OCI-LY3 (cell line): ENCODE results near the gene NAXE.
A peak's percentile ranks its signal among the peaks of the same experiment; 100 is the strongest.

Experiments used
- H2AFZ ChIP-seq: fragments of 200-600, 300-600 bp; shearing (Covaris generic); 2 replicates; pipeline ENCODE4 v1.6.0; 2014; ENCODE audit warnings: antibody characterized with exemption, low read depth, low read length
- H3K27ac ChIP-seq: fragments of 200-600, 300-600 bp; sonication (generic); 2 replicates; pipeline ENCODE4 v1.5.1; 2014; ENCODE audit warnings: mild to moderate bottlenecking, low read length, moderate library complexity, mixed read lengths
- H3K27me3 ChIP-seq: fragments of 200-600, 300-600 bp; sonication (generic); 2 replicates; pipeline ENCODE4 v1.6.1; 2014; ENCODE audit warnings: low read depth, low read length, mixed read lengths
- H3K36me3 ChIP-seq: fragments of 200-600, 300-600 bp; sonication (generic); replicated peaks from 2 replicates; pipeline ENCODE3; 2014; ENCODE audit warnings: low read depth, low read length, mixed read lengths
- H3K4me1 ChIP-seq: fragments of 300-600, 200-600 bp; sonication (generic); 2 replicates; pipeline ENCODE4 v1.6.1; 2014; ENCODE audit warnings: low read length, mixed read lengths
- H3K4me2 ChIP-seq: fragments of 200-600, 300-600 bp; sonication (generic); 2 replicates; pipeline ENCODE4 v1.6.1; 2014; ENCODE audit warnings: low read length, mixed read lengths
- H3K4me3 ChIP-seq: fragments of 300-600, 200-600 bp; sonication (generic); 2 replicates; pipeline ENCODE4 v1.5.1; 2014; ENCODE audit warnings: antibody characterized with exemption, mild to moderate bottlenecking, low read length, moderate library complexity
- H3K79me2 ChIP-seq: fragments of 300-600, 200-600 bp; shearing (Covaris generic); 2 replicates; pipeline ENCODE4 v1.6.1; 2014; ENCODE audit warnings: mild to moderate bottlenecking, low read length, mixed read lengths
- H3K9ac ChIP-seq: fragments of 300-600, 200-600 bp; shearing (Covaris generic); 2 replicates; pipeline ENCODE4 v1.6.0; 2014; ENCODE audit warnings: mild to moderate bottlenecking, low read length, moderate library complexity
- H3K9me3 ChIP-seq: fragments of 200-600, 300-600 bp; shearing (Covaris generic); 2 replicates; pipeline ENCODE4 v1.6.1; 2014; ENCODE audit warnings: low read length, mixed read lengths; ENCODE audit not compliant: insufficient read depth
- H4K20me1 ChIP-seq: fragments of 200-600, 300-600 bp; sonication (generic); 2 replicates; pipeline ENCODE4 v1.6.1; 2016; ENCODE audit warnings: low read length, mixed read lengths; ENCODE audit not compliant: insufficient read depth
- EZH2phosphoT487 ChIP-seq: fragments of 200-600 bp; shearing (Covaris generic); IDR thresholded peaks from 2 replicates; pipeline ENCODE4 v1.6.1; 2018; ENCODE audit warnings: antibody characterized with exemption, mixed run types, low read depth
- TF ChIP-seq, protein P1 (sequence below): fragments of 200-600, 300-600 bp; sonication (generic); IDR thresholded peaks from 2 replicates; pipeline ENCODE4 v1.5.1; 2014; ENCODE audit warnings: antibody characterized with exemption, low read length, low read depth

The NAXE gene

DNA sequence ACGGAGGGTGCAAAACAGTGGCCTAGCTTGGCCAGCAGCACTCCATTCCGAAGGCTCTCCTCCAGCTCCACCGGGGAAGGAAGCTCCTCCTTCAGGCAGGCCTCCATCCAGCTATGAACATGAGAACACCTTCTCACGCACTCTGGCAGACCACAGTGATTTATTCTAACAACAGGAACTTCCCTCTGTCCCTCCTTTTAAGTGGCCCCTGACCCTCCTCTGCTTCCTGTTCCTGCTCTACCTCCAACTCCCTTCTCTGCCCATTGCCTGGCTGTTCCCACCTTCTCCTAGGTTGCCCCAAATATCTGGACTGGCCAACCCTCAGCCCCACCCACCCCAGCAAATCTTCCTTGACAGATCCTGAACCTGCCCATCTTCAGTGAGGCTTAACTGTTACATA lies 25.1 kb upstream of the NAXE start:
- Histone ChIP-seq H3K27me3 (peaks cover 3% of the 10 kb centered on the region), H3K36me3 (no peaks in the 10 kb centered on the region), H3K9ac (no peak overlapping the region), H3K9me3 (no peaks in the 10 kb centered on the region), H4K20me1 (no peaks in the 10 kb centered on the region), H2AFZ (no peak overlapping the region), H3K4me3 (no peak overlapping the region), H3K4me1 (peaks cover 3% of the 10 kb centered on the region), H3K79me2 (no peaks in the 10 kb centered on the region), H3K4me2 (no peak overlapping the region), H3K27ac (no peak overlapping the region)
- TF ChIP-seq, protein P1, sequence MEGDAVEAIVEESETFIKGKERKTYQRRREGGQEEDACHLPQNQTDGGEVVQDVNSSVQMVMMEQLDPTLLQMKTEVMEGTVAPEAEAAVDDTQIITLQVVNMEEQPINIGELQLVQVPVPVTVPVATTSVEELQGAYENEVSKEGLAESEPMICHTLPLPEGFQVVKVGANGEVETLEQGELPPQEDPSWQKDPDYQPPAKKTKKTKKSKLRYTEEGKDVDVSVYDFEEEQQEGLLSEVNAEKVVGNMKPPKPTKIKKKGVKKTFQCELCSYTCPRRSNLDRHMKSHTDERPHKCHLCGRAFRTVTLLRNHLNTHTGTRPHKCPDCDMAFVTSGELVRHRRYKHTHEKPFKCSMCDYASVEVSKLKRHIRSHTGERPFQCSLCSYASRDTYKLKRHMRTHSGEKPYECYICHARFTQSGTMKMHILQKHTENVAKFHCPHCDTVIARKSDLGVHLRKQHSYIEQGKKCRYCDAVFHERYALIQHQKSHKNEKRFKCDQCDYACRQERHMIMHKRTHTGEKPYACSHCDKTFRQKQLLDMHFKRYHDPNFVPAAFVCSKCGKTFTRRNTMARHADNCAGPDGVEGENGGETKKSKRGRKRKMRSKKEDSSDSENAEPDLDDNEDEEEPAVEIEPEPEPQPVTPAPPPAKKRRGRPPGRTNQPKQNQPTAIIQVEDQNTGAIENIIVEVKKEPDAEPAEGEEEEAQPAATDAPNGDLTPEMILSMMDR: no peak
- no peak for TF ChIP-seq EZH2phosphoT487

DNA sequence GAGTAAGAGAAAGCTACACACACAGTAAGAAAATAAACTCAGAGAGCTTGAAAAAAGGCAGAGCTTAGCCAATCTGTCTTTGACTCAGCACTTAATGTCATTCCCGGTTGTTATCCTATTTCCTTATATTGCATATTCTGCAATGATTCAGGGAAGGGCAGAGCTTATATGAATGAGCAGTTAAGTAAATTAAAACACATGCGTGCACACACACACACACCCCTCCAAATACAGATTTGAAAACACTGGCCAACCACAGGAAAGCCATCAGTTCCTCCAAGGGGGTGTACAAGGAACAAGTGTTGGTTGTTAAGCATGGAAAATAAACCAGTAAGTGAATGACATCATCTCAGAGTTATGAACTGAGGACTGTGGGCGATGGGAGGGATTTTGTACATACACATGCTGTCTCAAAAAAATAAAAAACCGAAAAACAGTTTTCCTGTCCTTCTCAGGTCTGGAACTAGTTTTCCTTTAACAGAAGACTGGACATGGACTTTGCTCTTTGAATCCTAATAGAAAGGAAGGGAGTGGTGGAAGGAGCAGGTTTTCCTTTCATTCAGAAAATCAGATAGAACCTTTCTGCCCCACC lies 20.2 kb upstream of the NAXE start:
- H3K79me2 ChIP-seq: no peaks in the 10 kb centered on the region
- peak overlapping the region; percentile 87 for H3K4me2 ChIP-seq
- peaks cover 12% of the 10 kb centered on the region for H3K4me1 ChIP-seq
- H3K9me3 ChIP-seq: no peaks in the 10 kb centered on the region
- peak overlapping the region; percentile 86 for H3K4me3 ChIP-seq
- H3K27ac ChIP-seq: no peak overlapping the region
- H3K36me3 ChIP-seq: no peaks in the 10 kb centered on the region
- peak overlapping the region; percentile 65 for H3K9ac ChIP-seq
- H4K20me1 ChIP-seq: no peaks in the 10 kb centered on the region
- TF ChIP-seq, protein P1: no peak
- no peak for TF ChIP-seq EZH2phosphoT487
- H2AFZ ChIP-seq: peak overlapping the region; percentile 78; the same call in 1 of the 2 replicates
- peaks cover 18% of the 10 kb centered on the region for H3K27me3 ChIP-seq

DNA sequence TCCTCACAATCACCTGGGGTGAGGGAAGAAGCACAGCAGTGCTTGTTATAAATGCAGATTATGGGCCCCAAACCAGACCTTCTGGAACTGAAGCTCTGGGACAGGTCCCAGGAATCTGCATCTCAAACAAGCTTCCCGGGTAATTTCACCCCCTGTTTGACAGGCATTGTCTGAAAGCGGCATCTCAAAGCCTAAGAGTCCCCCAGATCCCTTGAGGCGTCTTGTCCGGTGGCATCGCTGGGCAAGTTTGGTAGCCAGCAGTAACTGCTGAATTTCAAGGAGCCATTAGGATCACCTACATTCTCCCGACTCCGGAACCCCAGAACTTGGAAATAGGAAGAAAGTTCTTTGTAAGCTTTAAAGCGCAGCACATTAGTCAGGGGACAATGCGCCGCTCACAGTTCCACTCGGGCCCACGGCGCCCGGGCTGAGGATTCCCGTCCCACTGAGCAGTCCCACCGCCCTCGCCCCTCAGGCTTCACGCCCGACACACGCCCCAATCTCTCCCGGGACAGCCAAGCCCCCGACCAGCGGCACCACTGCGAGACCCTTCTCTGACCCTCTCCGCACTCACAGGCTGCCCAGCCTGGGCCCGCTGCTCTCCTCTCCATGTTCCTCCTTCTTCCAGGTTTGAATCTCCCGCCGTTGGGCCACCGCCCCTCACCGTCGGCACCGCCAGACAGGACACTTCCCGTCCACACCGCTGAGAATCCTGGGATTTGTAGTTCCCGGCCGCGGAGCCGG lies 19.5 kb upstream of the NAXE start, which contains the start of gene IQGAP3:
TSS of gene IQGAP3 (minus strand) at position 647 of the 744 bp plus-strand sequence. CDS start at position 611, 36 bp downstream.
- Histone ChIP-seq H4K20me1 (no peaks in the 10 kb centered on the region), H3K27me3 (peaks cover 20% of the 10 kb centered on the region), H3K4me1 (peaks cover 12% of the 10 kb centered on the region), H3K9me3 (no peaks in the 10 kb centered on the region), H3K36me3 (no peaks in the 10 kb centered on the region), H3K4me3 (peak within 1 kb of the TSS; percentile 86), H3K9ac (peak within 1 kb of the TSS; percentile 65), H3K4me2 (peak within 1 kb of the TSS; percentile 87), H3K27ac (no peak within 1 kb of the TSS), H3K79me2 (no peaks in the 10 kb centered on the region), H2AFZ (peak within 1 kb of the TSS; percentile 78)
- TF ChIP-seq, protein P1: no peak
- TF ChIP-seq EZH2phosphoT487: no peak

DNA sequence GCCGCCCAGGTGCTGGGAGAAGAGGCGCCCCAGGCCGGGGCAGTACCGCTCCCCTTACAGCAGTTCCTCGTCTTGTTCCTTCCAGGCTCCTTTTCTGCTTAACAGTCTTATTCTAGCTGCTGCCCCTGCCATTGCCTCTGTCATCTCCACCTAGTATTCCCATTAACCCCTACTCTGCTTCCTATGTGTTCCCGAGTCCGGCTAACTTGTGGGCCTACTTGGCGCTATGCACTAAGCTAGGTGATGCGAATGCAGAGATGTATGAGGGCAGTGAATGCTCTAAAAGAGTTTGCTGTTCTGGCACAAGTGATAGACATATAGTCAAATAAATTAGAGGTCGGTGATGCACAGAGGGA lies 18.9 kb upstream of the NAXE start:
- TF ChIP-seq, protein P1: no peak
- no peak for TF ChIP-seq EZH2phosphoT487
- Histone ChIP-seq H3K4me1 (peaks cover 12% of the 10 kb centered on the region), H3K4me3 (peak overlapping the region; percentile 86), H4K20me1 (no peaks in the 10 kb centered on the region), H3K9ac (peak overlapping the region; percentile 65), H3K27ac (no peak overlapping the region), H3K36me3 (no peaks in the 10 kb centered on the region), H3K4me2 (peak overlapping the region; percentile 87), H2AFZ (peak overlapping the region; percentile 78), H3K9me3 (no peaks in the 10 kb centered on the region), H3K79me2 (no peaks in the 10 kb centered on the region), H3K27me3 (peaks cover 20% of the 10 kb centered on the region)
